Natural killer cell treated with Interleukin-12 subunit alpha and Interleukin-12 subunit beta and Interleukin-15 and Interleukin-18, amount 100 ng/mL, for 72 hours (primary cell): Measurements from ENCODE around the gene HNRNPA1. TPM values are rescaled to one million over a fixed set of nuclear protein-coding genes. Genes with fewer than 3 reads are reported as not detected.
"Not testable (repeated sequence)": the region's sequence is repeated elsewhere in the genome, so short reads cannot be mapped to it uniquely, and the experiment has no call there.

ENCODE experiments used
- ATAC-seq, 2 donors: fragments of 150-1000 bp; cut with Tn5 transposase in 1 of 2; sonication (Bioruptor Pico), chemical (Tn5 transposase) in 1 of 2; 2 replicates each; pipeline ENCODE4 v1.10.0; 2021
- DNase-seq: peaks from one replicate; pipeline ENCODE4 v3.0.0; 2022; ENCODE audit warnings: low spot score
- H3K27ac Mint-ChIP-seq, 2 donors: 1 replicate in 1 of 2; 2 replicates in 1 of 2; pipeline ENCODE4 v1.8.0; 2022; ENCODE audit warnings: mixed read lengths in 2 of 2, mild to moderate bottlenecking in 1 of 2, moderate library complexity in 1 of 2
- H3K27me3 Mint-ChIP-seq, 2 donors: 1 replicate in 1 of 2; 2 replicates in 1 of 2; pipeline ENCODE4 v1.8.0; 2022; ENCODE audit warnings: mixed read lengths in 2 of 2
- H3K36me3 Mint-ChIP-seq: one replicate; pipeline ENCODE4 v1.8.0; 2022; ENCODE audit warnings: mixed read lengths
- H3K4me1 Mint-ChIP-seq, 2 donors: 1 replicate in 1 of 2; 2 replicates in 1 of 2; pipeline ENCODE4 v1.8.0; 2022; ENCODE audit warnings: low read depth in 2 of 2, mixed read lengths in 2 of 2, mild to moderate bottlenecking in 1 of 2
- H3K4me3 Mint-ChIP-seq: one replicate; pipeline ENCODE4 v1.8.0; 2022; ENCODE audit warnings: mixed read lengths
- H3K9me3 Mint-ChIP-seq: 2 replicates; pipeline ENCODE4 v1.8.0; 2022; ENCODE audit warnings: mixed read lengths
- total RNA-seq, 2 donors: library from RNA; stranded (reverse); gene quantifications; one replicate each; pipeline ENCODE4 v1.2.3, GENCODE V29; 2022

Gene HNRNPA1
- total RNA-seq: 1,000 to 10,000 TPM in 1 of 2 donors, 100 to 1,000 TPM in 1; 997 to 1,580 TPM

DNA sequence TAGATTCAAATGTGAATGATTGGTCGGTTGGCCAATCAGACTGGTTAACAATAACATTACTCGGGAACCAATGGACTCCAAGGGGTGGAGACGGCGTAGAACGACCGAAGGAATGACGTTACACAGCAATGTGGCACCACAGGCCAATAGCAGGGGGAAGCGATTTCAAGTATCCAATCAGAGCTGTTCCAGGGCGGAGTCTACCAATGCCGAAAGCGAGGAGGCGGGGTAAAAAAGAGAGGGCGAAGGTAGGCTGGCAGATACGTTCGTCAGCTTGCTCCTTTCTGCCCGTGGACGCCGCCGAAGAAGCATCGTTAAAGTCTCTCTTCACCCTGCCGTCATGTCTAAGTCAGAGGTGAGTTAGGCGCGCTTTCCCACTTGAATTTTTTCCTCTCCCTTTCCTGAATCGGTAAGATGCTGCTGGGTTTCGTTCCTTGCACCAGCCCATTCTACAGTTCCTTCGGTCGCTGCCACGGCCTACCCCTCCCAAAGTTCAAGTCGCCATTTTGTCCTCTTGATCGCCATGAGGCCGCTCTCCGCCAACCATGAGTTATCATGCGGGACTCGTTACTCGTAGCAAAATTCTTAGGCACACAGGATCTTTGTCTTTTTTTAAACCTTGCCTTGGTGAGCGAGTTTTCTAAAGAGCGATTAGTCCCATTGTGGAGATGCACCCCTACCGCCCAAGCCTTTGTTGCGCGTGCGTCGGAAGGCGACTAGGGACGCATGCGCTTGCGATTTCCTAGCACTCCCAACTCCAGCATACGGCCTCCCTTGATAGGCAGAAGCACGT is at the start of gene HNRNPA1:
HNRNPA1 (plus strand) TSS at position 259 of the 793 bp plus-strand sequence; CDS start at position 341, 82 bp downstream.
- DNase-seq (peak; percentile 97), ATAC-seq (peak; percentile 93 to 95)
- no peak within 1 kb of the TSS for H3K4me3 Mint-ChIP-seq
- peaks cover 15% of the 10 kb centered on the region for H3K36me3 Mint-ChIP-seq
- no peak within 1 kb of the TSS for H3K27ac Mint-ChIP-seq
- H3K9me3 Mint-ChIP-seq: no peaks in the 10 kb centered on the region
- H3K27me3 Mint-ChIP-seq: no peaks in the 10 kb centered on the region
- H3K4me1 Mint-ChIP-seq: peaks cover 24 to 26% of the 10 kb centered on the region in 2 donors

DNA sequence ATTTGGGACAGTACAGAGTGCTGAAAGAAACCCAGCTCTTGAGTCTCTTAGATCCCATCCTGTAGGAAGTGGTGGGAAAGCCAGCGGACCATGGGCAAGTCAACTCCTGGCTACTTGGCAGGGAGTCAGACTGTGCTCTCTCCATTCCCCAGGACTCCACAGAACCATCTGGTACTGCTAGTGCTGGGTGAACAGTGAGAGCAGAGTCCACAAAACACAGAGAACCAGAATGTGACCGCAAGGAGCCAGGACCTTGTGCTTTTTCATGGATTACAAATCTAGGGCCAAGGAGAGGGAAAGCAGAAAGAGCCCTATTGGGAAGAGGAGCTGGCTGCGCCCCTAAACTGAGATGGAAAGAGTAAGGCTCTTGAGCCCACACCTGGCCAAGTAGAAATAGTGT is 49.3 kb upstream of the HNRNPA1 start:
- not testable (repeated sequence) for H3K9me3 Mint-ChIP-seq, H3K36me3 Mint-ChIP-seq, DNase-seq, H3K27ac Mint-ChIP-seq, H3K4me1 Mint-ChIP-seq, ATAC-seq, H3K27me3 Mint-ChIP-seq, H3K4me3 Mint-ChIP-seq

DNA sequence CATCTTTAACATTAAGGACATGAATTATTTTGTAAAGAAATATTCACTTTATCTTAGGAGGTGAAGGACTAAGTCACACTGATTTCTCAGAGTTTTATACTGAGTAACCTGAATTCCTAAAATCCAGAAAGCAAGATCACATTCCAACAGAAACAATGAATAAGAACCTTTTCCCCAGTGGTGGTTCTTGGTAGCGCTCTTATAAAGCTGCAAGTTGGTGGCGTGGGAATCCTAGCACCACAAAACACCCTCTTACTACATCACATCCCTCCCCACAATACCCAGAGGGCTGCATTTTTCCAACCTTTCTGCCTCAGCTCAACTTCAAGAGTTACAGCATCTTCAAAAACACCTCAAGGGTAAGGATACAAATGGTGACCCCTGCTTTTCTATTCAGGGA is 47.7 kb upstream of the HNRNPA1 start:
- H3K4me3 Mint-ChIP-seq: no peak overlapping the region
- ATAC-seq (no peak), DNase-seq (no peak)
- peaks cover 0 to 5% of the 10 kb centered on the region in 2 donors for H3K4me1 Mint-ChIP-seq
- no peak overlapping the region for H3K27ac Mint-ChIP-seq
- no peaks in the 10 kb centered on the region for H3K9me3 Mint-ChIP-seq
- no peaks in the 10 kb centered on the region for H3K36me3 Mint-ChIP-seq
- H3K27me3 Mint-ChIP-seq: peaks cover 0 to 2% of the 10 kb centered on the region in 2 donors

DNA sequence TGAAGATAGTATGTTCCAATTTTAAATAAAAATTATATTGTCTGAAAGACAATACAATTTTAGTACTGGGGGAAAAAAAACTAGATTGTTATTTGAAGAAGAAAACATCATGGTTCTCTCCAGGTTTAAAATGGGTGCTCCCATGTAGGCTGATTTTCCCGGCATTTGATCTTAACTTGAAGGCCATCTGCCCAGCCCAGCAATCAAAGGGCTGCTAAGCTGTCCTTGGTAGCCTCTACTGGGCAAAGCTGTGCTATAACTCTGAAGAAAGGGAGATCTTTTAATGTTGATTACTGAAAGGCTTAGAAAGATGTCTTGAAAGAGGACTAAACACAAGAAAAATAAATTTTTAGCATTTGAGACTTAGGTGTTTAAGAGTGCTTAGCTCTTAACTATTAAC is 42.0 kb upstream of the HNRNPA1 start:
- ATAC-seq (no peak), DNase-seq (no peak)
- Mint-ChIP-seq H3K27me3 (no peaks in the 10 kb centered on the region), H3K4me3 (no peak overlapping the region), H3K4me1 (peaks cover 5% of the 10 kb centered on the region in 2 donors), H3K27ac (no peak overlapping the region), H3K36me3 (peaks cover 9% of the 10 kb centered on the region), H3K9me3 (no peaks in the 10 kb centered on the region)

DNA sequence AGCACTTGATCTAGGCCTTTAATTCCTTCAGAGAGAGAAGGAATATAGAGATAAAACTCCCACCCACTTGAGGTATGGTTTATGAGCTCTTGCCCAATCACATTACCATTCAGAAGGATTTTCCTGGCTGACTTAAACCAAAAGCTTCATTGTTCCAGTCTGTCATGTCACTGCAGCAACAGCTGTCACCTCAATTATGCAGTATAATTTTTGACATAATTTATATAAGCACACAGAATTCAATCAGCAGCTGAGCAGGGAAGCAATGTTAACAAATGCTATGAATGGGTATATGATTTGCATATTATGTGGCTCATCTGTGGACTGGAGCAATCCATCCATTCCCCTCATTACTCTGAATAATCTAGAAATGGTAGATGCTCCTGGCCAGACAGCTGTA is 40.9 kb upstream of the HNRNPA1 start:
- peaks cover 9% of the 10 kb centered on the region for H3K36me3 Mint-ChIP-seq
- no peaks in the 10 kb centered on the region for H3K9me3 Mint-ChIP-seq
- no peak for DNase-seq
- H3K27me3 Mint-ChIP-seq: no peaks in the 10 kb centered on the region
- no peak overlapping the region for H3K27ac Mint-ChIP-seq
- peaks cover 5% of the 10 kb centered on the region in 2 donors for H3K4me1 Mint-ChIP-seq
- no peak for ATAC-seq
- no peak overlapping the region for H3K4me3 Mint-ChIP-seq

DNA sequence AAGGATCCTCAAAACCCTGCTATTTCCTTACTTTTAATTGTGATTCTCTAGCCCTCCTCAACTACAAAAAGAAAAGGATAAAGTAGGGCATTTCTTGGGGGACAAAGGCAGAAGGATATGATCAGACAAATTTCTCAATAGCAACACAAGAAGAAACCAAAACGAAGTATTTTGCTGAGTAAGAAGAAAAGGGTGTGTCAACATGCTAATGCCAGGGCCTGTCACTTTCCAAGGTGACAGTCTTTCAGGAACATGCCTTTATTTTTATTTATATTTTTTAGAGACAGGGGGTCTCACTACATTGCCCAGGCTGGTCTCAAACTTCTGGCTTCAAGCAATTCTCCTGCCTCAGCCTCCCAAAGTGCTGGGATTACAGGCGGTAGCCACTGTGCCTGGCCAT is 40.4 kb upstream of the HNRNPA1 start:
- no peak for DNase-seq
- Mint-ChIP-seq H3K4me3 (no peak overlapping the region), H3K4me1 (peaks cover 5% of the 10 kb centered on the region in 2 donors), H3K36me3 (peaks cover 9% of the 10 kb centered on the region), H3K27me3 (no peaks in the 10 kb centered on the region), H3K9me3 (no peaks in the 10 kb centered on the region), H3K27ac (no peak overlapping the region)
- no peak for ATAC-seq

DNA sequence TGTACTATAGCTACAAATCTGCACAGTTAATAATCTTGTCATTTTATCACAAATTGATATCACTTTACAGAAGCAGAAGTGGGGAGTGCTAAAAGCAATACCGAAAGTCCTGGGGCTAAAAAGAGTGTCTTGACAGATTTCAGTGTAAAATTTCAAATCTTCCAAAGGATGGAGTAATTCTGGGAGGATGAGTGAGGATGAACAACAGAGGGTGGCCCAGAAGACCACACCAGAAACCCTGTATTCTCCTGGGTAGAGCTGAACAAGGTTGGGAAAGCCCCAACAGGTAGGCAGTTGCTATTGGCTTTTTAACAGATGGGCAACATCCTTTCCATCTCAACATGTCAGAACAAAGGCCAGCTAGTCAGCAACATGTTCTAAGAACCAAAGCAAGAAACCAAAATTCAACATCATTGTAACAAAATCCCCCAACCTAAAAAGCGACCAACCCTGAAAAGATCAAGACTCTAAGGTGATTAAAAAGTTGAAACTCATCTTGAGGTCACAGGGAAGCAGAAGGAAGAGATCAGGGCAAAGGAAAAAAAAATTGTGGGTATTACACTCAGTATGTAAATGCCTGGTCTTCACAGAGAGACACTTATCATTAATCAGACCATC is 39.4 kb upstream of the HNRNPA1 start:
- peaks cover 5% of the 10 kb centered on the region in 2 donors for H3K4me1 Mint-ChIP-seq
- H3K27ac Mint-ChIP-seq: peak overlapping the region in 1 of 2 donors; percentile 3
- H3K9me3 Mint-ChIP-seq: no peaks in the 10 kb centered on the region
- peaks cover 9% of the 10 kb centered on the region for H3K36me3 Mint-ChIP-seq
- DNase-seq (no peak), ATAC-seq (no peak)
- no peaks in the 10 kb centered on the region for H3K27me3 Mint-ChIP-seq
- no peak overlapping the region for H3K4me3 Mint-ChIP-seq

DNA sequence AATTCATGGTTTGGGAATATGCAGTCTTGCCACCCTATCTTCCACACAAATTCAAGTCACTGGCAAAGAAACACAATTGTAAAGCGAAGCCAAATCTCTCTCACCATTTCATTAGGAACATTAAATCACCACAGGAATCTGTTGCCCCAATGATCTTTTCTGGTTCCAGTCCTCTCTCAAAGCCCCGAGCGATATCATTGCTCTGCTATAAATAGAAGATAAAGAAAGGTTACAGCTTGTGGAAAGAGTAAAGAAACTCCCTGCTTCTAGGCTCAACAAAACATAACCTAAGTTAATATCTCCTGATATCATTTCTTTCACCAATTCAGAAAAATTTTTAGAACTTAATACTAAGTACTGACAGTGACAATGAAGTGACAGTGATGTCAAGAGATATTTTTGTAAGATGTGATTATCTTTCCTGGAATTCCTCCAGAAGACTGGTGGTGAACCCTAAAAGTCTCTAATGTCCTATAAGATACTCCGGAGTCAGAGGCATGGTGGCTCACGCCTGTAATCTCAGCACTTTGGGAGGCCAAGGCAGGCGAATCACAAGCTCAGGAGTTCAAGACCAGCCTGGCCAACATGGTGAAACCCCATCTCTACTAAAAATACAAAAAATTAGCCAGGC is 34.4 kb upstream of the HNRNPA1 start:
- peaks cover 12% of the 10 kb centered on the region for H3K36me3 Mint-ChIP-seq
- no peak overlapping the region for H3K4me3 Mint-ChIP-seq
- no peaks in the 10 kb centered on the region for H3K9me3 Mint-ChIP-seq
- H3K4me1 Mint-ChIP-seq: peaks cover 0 to 4% of the 10 kb centered on the region in 2 donors
- DNase-seq: no peak
- H3K27me3 Mint-ChIP-seq: no peaks in the 10 kb centered on the region
- ATAC-seq: no peak
- H3K27ac Mint-ChIP-seq: no peak overlapping the region

DNA sequence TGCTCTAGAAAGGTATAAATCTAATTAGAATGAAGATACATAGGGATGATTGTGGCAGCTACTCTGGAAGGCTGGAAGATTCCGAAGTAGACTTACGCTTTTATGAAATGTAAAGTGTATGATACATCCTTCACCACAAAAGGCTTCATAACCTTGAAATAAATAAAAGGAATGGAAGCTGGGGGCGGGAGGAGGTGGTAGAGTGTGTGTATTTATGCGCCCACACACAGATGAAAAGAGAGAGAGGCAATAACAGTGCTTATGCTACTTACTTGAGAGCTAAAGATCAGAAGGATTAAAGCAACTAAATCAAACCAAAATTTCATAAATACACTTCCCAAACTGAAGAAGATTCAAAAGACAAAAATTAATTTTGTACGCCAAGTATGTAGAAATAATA is 31.0 kb upstream of the HNRNPA1 start:
- H3K9me3 Mint-ChIP-seq: no peaks in the 10 kb centered on the region
- H3K27me3 Mint-ChIP-seq: no peaks in the 10 kb centered on the region
- no peak for ATAC-seq
- H3K4me1 Mint-ChIP-seq: peaks cover 0 to 4% of the 10 kb centered on the region in 2 donors
- no peak overlapping the region for H3K4me3 Mint-ChIP-seq
- peaks cover 11% of the 10 kb centered on the region for H3K36me3 Mint-ChIP-seq
- no peak for DNase-seq
- no peak overlapping the region for H3K27ac Mint-ChIP-seq

DNA sequence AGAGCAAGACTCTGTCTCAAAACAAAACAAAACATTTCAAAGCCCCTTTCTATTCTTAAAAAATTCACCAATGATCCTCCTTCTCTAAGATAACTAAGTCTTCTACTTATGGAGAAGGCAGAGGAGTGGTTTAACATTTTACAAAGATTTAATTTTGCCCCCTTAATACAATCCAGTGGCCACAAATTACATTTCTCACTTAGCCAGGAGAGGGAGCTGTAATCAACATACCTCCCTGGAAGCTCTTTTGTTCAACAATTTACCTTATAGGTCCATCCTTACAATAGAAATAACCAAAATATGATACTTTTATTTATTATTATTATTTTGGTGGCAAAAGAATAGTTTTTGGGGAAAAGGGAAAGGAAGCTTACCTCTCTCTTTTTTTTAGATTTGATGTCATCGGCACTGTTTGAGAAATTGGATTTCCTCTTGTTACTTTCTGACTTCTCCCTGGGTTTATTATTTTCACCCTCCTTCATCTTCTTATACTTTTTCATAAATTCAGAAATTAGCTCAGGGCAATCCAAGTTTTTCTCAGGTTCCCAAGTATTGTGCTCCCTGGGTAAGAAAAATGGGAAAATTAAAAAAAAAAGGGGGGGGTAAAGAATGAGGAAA is 28.8 kb upstream of the HNRNPA1 start:
- H3K27me3 Mint-ChIP-seq: no peaks in the 10 kb centered on the region
- H3K9me3 Mint-ChIP-seq: no peaks in the 10 kb centered on the region
- DNase-seq (no peak), ATAC-seq (no peak)
- H3K4me3 Mint-ChIP-seq: no peak overlapping the region
- H3K4me1 Mint-ChIP-seq: peaks cover 0 to 4% of the 10 kb centered on the region in 2 donors
- H3K27ac Mint-ChIP-seq: peak overlapping the region in 1 of 2 donors; percentile 27
- peaks cover 16% of the 10 kb centered on the region for H3K36me3 Mint-ChIP-seq

DNA sequence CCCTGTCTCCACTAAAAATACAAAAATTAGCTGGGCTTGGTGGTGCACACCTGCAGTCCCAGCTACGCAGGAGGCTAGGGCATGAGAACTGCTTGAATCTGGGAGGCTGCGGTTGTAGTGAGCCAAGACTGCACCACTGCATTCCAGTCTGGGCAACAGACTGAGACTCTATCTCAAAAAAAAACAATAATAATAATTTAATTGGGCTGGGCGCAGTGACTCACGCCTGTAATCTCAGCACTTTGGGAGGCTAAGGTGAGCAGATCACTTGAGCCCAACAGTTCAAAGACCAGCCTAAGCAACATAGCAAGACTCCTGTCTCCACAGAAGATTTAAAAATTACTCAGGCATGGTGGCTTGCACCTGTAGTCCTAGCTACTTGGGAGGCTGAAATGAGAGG is 27.3 kb upstream of the HNRNPA1 start:
- no peaks in the 10 kb centered on the region for H3K27me3 Mint-ChIP-seq
- peaks cover 0 to 4% of the 10 kb centered on the region in 2 donors for H3K4me1 Mint-ChIP-seq
- H3K4me3 Mint-ChIP-seq: no peak overlapping the region
- no peak for ATAC-seq
- DNase-seq: no peak
- no peaks in the 10 kb centered on the region for H3K9me3 Mint-ChIP-seq
- peaks cover 16% of the 10 kb centered on the region for H3K36me3 Mint-ChIP-seq
- H3K27ac Mint-ChIP-seq: no peak overlapping the region

DNA sequence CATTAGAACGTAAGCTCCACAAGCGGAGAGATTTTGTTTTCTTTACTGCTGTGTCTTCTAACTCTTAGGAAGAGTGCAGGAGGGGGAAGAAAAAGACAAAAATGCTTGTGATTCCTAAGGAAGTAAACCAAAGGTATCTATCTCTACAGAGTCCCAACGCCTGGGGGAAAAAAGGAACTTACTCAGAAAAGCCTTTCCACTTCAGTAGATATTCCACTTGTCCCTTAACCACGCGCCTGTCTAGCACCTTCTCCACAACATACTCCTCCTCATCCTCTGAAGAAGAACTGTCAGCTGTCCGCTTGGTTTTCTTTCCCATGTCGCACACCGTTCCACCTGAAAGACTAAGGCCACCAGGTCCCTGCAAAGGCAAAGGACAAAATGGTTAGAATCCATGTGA is 23.2 kb upstream of the HNRNPA1 start:
- Mint-ChIP-seq H3K27ac (no peak overlapping the region), H3K9me3 (no peaks in the 10 kb centered on the region), H3K27me3 (no peaks in the 10 kb centered on the region), H3K4me3 (no peak overlapping the region), H3K4me1 (peaks cover 9 to 12% of the 10 kb centered on the region in 2 donors), H3K36me3 (peaks cover 5% of the 10 kb centered on the region)
- DNase-seq: no peak
- no peak for ATAC-seq

DNA sequence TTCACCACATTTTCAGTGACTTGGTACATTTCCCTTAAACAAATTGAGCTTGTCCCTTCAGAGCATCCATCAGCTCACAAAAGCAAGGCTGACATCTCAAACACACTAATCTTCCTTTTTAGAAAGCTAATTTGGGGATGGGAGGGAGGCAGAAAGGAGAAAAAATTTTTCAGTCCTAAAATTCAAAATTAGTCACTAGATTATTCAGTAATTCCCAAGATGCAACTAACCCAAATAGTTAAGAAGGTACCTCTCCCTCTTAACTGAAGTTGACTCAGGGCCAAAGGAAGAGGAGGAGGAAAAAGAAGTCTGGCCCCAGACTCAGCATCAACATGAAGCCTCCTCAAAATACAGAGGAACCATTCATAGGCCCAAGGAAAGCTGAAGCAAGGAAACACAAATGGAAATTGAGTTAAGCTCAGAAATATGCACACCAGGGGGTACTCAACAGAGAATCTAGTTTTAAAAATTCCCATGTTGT is 22.3 kb upstream of the HNRNPA1 start:
- Mint-ChIP-seq H3K4me3 (no peak overlapping the region), H3K27me3 (no peaks in the 10 kb centered on the region), H3K9me3 (no peaks in the 10 kb centered on the region), H3K36me3 (peaks cover 5% of the 10 kb centered on the region), H3K4me1 (peaks cover 9 to 10% of the 10 kb centered on the region in 2 donors), H3K27ac (peak overlapping the region in 1 of 2 donors; percentile 27)
- ATAC-seq (no peak), DNase-seq (no peak)
